ENCODE results near the gene EBF4.
"Not testable (repeated sequence)": the region's sequence is repeated elsewhere in the genome, so short reads cannot be mapped to it uniquely, and the experiment has no call there.

Gene EBF4

DNA sequence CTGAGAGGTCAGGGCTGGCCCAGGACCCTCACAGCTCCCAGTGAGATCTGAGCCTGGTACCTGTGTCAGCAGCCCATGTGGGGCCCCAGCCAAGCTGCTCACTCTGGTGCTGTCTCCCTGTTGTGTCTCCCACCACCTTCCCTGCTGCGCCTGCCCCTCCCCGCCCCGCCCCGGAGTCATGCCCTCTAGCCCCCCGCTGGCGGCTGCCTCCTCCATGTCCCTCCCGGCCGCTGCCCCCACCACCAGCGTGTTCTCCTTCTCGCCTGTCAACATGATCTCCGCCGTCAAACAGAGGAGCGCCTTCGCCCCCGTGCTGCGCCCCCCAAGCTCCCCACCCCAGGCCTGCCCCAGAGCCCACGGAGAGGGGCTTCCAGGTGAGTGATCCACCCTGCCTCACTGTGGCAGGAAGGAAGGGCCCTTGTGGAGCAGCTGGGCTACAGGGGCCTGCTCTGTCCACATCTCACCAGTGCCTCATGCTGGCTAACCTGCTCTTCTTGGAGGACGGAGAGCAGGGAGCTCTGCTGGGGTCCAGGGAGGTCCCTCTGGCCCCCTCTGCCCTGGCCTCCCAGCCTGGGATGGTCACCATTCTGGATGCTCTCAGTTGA lies 63.0 kb downstream of the EBF4 start:
- DNase-seq (ENCODE audit: extremely low read depth in 1 of 2, low read depth in 1 of 2): no peak

GRCh38 chr20:2756056-2756611 lies 63.6 kb downstream of the EBF4 start:
- DNase-seq (ENCODE audit: extremely low read depth in 1 of 2, low read depth in 1 of 2): no peak

- no peak for DNase-seq (ENCODE audit: extremely low read depth in 1 of 2, low read depth in 1 of 2)
Measured at GRCh38 chr20:2757001-2757400, 64.4 kb downstream of the EBF4 start.

DNA sequence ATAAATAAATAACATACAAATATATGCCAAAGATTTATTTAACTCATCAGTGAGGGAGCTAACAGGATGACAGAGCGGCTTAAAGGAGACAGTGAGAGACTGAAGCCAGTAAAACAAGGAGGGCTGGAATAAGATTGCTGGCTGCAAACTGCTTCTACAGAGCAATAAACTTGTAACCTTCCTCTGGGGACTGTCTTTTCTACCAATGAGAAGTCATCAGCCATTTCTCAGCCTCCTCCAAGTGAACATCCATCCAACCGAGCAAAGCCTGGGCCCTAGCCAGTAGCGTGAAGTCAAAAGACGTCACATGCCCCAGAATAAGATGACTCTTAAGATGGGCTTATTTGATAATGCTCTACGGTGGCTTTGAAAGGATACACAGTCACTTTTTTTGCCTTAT lies 65.4 kb downstream of the EBF4 start:
- DNase-seq (ENCODE audit: extremely low read depth in 1 of 2, low read depth in 1 of 2): no peak

GRCh38 chr20:2759143-2759542 lies 66.6 kb downstream of the EBF4 start:
- no peak for DNase-seq (ENCODE audit: extremely low read depth in 1 of 2, low read depth in 1 of 2)

GRCh38 chr20:2759603-2760296 lies 67.2 kb downstream of the EBF4 start:
- DNase-seq (ENCODE audit: extremely low read depth in 1 of 2, low read depth in 1 of 2): no peak

DNA sequence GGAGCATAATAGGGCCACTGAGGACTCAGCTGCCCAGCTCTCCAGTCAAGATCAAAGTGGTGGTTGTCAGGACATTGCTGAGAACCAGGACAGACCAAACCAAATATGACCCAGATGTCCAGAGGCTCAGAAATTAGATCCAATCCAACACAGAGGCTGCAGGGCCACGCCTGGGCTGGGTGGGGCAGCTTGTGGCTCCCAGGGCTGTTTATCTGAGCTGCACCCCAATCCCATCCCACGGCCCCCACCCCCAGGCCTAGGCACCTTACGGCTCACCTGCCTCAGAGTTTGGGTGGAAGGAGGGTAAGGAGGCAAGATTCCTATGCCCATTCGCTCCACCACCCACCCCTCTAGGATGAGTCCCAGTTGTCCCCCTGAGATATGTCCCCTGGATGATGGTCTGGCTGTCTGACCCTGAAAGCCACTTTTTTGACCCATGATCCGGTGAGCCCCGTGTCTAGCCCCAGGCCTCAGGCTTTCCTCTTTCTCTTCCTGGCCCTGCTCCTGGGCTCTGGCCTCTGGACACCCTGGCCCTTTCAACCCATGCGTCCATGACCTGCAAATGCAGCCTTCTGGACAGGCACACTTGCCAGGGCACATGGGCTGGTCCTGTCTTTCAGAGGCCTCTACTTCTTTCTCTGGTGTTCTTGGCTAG lies 67.8 kb downstream of the EBF4 start:
- DNase-seq (ENCODE audit: extremely low read depth in 1 of 2, low read depth in 1 of 2): no peak

GRCh38 chr20:2760952-2761305 lies 68.3 kb downstream of the EBF4 start:
- DNase-seq (ENCODE audit: extremely low read depth in 1 of 2, low read depth in 1 of 2): no peak

DNA sequence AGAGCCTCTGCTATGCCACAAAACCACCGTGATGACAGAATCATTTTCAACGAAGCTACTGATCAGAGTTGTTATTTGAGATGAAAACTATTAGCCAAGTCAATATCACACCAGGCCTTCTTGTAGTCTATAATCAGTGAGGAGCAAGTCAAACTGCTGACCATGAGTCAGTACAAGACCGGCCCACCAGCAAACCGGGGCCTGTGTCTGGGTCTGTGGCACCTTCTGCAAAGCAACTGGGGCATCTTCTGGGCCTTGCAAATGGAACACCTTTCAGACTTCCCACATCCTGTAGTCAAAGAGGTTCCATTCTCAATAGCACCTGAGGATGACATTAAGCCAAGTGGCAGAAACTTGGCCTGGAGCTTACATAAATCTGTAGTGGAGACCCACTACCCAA lies 69.3 kb downstream of the EBF4 start:
- DNase-seq (ENCODE audit: extremely low read depth in 1 of 2, low read depth in 1 of 2): no peak

- no peak for DNase-seq (ENCODE audit: extremely low read depth in 1 of 2, low read depth in 1 of 2)
Measured at GRCh38 chr20:2762578-2763131, 70.1 kb downstream of the EBF4 start.

GRCh38 chr20:2763186-2763585 lies 70.6 kb downstream of the EBF4 start:
- DNase-seq (ENCODE audit: extremely low read depth in 1 of 2, low read depth in 1 of 2): no peak

GRCh38 chr20:2767768-2768631 lies 75.4 kb downstream of the EBF4 start:
- no peak for DNase-seq (ENCODE audit: extremely low read depth in 1 of 2, low read depth in 1 of 2)

GRCh38 chr20:2768632-2769015 lies 76.0 kb downstream of the EBF4 start:
- DNase-seq (ENCODE audit: extremely low read depth in 1 of 2, low read depth in 1 of 2): no peak

GRCh38 chr20:2770091-2770490 lies 77.5 kb downstream of the EBF4 start:
- DNase-seq (ENCODE audit: extremely low read depth in 1 of 2, low read depth in 1 of 2): not testable (repeated sequence)

DNA sequence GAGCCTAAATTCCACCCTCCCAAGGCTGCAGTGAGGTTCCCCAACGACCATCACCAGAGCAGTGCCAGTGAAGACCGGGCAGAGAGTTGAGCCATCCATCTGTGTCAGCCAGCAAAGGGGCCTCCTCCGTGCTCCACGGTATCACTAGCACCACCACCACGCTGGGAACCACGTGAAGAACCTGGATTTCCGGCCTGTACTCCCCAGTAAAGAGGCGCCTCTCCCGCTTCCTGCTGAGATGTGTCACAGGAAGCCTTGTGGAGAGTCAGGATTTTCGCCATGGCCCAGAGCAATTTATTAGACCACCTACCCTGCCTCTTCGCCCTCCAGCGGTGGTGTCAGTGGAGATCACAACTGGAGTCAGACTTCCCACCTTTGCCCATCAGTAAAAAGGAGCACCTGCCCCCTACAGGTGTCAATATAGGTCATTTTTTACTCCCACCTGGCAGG lies 79.1 kb downstream of the EBF4 start:
- DNase-seq (ENCODE audit: extremely low read depth in 1 of 2, low read depth in 1 of 2): no peak

DNA sequence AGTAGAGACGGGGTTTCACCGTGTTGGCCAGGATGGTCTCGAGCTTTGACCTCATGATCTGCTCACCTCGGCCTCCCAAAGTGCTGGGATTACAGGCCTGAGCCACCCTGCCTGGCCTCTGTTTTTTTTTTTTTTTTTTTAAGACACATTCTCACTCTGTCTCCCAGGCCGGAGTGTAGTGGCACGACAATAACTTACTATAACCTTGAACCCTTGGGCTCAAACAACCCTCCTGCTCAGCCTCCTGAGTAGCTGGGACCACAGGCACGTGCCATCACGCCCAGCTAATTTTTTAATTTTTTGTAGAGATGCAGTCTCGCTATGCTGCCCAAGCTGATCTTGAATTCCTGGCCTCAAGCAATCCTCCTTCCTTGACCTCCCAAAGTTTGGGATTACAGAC lies 81.2 kb downstream of the EBF4 start:
- DNase-seq (ENCODE audit: extremely low read depth in 1 of 2, low read depth in 1 of 2): no peak

DNA sequence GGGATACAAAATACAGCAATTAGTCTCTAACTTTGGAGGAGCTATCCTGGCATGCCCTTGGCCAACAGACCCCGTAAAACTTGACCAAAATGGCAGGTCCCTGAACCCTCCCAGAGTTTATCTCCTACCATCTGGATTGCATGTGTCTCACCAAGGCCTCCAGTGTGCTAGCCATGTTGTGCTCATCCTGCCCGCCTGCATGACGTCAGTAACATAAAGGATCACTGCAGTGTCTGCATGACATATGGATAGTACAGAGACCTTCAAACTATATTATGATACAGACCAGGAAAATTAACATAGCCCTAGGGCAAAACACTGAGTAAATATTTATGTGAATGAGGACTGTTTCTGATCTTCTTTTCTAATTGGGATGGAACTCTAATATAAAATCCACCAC lies 82.6 kb downstream of the EBF4 start:
- no peak for DNase-seq (ENCODE audit: extremely low read depth in 1 of 2, low read depth in 1 of 2)

GRCh38 chr20:2778602-2779321 lies 86.2 kb downstream of the EBF4 start:
- no peak for DNase-seq (ENCODE audit: extremely low read depth in 1 of 2, low read depth in 1 of 2)

- DNase-seq (ENCODE audit: extremely low read depth in 1 of 2, low read depth in 1 of 2): no peak
Measured at GRCh38 chr20:2780948-2781347, 88.4 kb downstream of the EBF4 start.

GRCh38 chr20:2783908-2784566 lies 91.5 kb downstream of the EBF4 start:
- DNase-seq (ENCODE audit: extremely low read depth in 1 of 2, low read depth in 1 of 2): no peak

Data from activated CD8-positive, alpha-beta memory T cell treated with anti-CD3 and anti-CD28 coated beads for 1 hour (primary cell).